ENCODE results near the gene FTH1.

FTH1 gene

DNA sequence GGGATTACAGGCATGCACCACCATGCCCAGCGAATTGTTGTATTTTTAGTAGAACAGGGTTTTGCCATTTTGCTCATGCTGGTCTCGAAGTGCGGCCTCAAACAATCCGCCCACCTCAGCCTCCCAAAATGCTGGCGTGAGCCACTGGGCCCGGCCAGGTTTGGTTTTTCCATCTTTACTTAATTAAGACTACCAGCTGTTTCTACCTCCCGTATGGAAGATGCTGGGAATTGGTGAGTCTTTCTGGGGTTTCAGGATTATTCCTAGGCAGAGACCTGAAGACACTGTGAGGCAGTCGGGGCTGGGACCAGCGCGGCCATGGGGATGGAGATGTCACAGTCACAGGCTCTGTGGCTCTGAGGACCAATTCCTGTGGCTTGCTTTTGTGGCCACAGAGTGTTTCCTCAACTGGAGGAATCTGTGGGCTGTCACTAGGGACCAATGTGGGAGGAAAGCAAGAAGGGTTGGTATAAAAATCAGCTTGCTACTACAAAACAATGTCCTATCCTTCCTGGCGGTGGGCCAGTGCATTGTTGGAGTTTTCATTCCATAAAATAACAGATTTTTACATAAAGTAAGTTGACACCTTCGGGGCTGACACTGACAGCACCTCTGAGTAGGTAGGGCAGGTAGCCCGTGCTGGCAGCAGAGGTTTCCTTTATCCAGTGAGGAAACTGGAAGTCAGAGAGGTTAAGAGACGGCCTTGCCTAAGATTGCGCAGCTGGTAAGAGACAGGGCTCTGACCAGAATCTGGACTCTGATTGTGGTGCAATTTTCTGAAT is 8.4 kb upstream of the FTH1 start:
- no peak for DNase-seq (ENCODE audit: extremely low read depth, insufficient read length)
- no peak for TF ChIP-seq CTCF (IDR thresholded peaks at IDR 0.05; ENCODE audit: insufficient read depth, low read length, poor library complexity, severe bottlenecking)
- Histone ChIP-seq H3K36me3 (ENCODE audit: control insufficient read depth, insufficient read depth, low read length) (no peaks in the 10 kb centered on the region), H3K4me3 (replicated peaks; ENCODE audit: low read depth, low read length) (no peak overlapping the region), H3K27me3 (replicated peaks; ENCODE audit: control insufficient read depth, insufficient read depth, low read length) (no peaks in the 10 kb centered on the region)

- Histone ChIP-seq H3K36me3 (ENCODE audit: control insufficient read depth, insufficient read depth, low read length) (no peaks in the 10 kb centered on the region), H3K4me3 (replicated peaks; ENCODE audit: low read depth, low read length) (no peak overlapping the region), H3K27me3 (replicated peaks; ENCODE audit: control insufficient read depth, insufficient read depth, low read length) (no peaks in the 10 kb centered on the region)
- TF ChIP-seq CTCF (IDR thresholded peaks at IDR 0.05; ENCODE audit: insufficient read depth, low read length, poor library complexity, severe bottlenecking) = no peak
- no peak for DNase-seq (ENCODE audit: extremely low read depth, insufficient read length)
Observed at GRCh38 chr11:61974766-61975631, 7.6 kb upstream of the FTH1 start.

- TF ChIP-seq CTCF (IDR thresholded peaks at IDR 0.05; ENCODE audit: insufficient read depth, low read length, poor library complexity, severe bottlenecking) = no peak
- DNase-seq (ENCODE audit: extremely low read depth, insufficient read length) = no peak
- no peak overlapping the region for H3K4me3 ChIP-seq (replicated peaks; ENCODE audit: low read depth, low read length)
- H3K27me3 ChIP-seq (replicated peaks; ENCODE audit: control insufficient read depth, insufficient read depth, low read length) = no peaks in the 10 kb centered on the region
- no peaks in the 10 kb centered on the region for H3K36me3 ChIP-seq (ENCODE audit: control insufficient read depth, insufficient read depth, low read length)
Observed at GRCh38 chr11:61973476-61974162, 6.2 kb upstream of the FTH1 start.

- no peak for TF ChIP-seq CTCF (IDR thresholded peaks at IDR 0.05; ENCODE audit: insufficient read depth, low read length, poor library complexity, severe bottlenecking)
- Histone ChIP-seq H3K27me3 (replicated peaks; ENCODE audit: control insufficient read depth, insufficient read depth, low read length) (no peaks in the 10 kb centered on the region), H3K36me3 (ENCODE audit: control insufficient read depth, insufficient read depth, low read length) (no peaks in the 10 kb centered on the region), H3K4me3 (replicated peaks; ENCODE audit: low read depth, low read length) (no peak overlapping the region)
- DNase-seq (ENCODE audit: extremely low read depth, insufficient read length) = no peak
Observed at GRCh38 chr11:61972672-61973475, 5.4 kb upstream of the FTH1 start.

GRCh38 chr11:61972112-61972671 is 4.8 kb upstream of the FTH1 start:
- H3K36me3 ChIP-seq (ENCODE audit: control insufficient read depth, insufficient read depth, low read length) = no peaks in the 10 kb centered on the region
- no peak for DNase-seq (ENCODE audit: extremely low read depth, insufficient read length)
- H3K4me3 ChIP-seq (replicated peaks; ENCODE audit: low read depth, low read length) = no peak overlapping the region
- TF ChIP-seq CTCF (IDR thresholded peaks at IDR 0.05; ENCODE audit: insufficient read depth, low read length, poor library complexity, severe bottlenecking) = no peak
- no peaks in the 10 kb centered on the region for H3K27me3 ChIP-seq (replicated peaks; ENCODE audit: control insufficient read depth, insufficient read depth, low read length)

All from GM06990 (cell line).